Adrenal gland (tissue), 5 donors: Measurements from ENCODE around the gene MPG.

Experiments used
- POLR2A ChIP-seq, 2 donors: fragments of 450-650 bp; IDR thresholded peaks; one replicate each; pipeline ENCODE4 v1.6.1; 2017; ENCODE audit warnings: antibody characterized with exemption in 2 of 2, mild to moderate bottlenecking in 2 of 2, moderate library complexity in 1 of 2
- TF ChIP-seq, protein P1 (sequence below), 6 experiments: fragments of 450-650 bp in 4 of 6; fragments of 200-600 bp in 2 of 6; sonication (generic) in 1 of 6; IDR thresholded peaks; 1 replicate in 5 of 6; 2 replicates in 1 of 6; pipeline versions ENCODE4 v1.5.1 to v1.8.0; 2016 to 2021; ENCODE audit warnings: antibody characterized with exemption in 6 of 6, mild to moderate bottlenecking in 2 of 6, moderate library complexity in 1 of 6
- donor health status: DM: no; HTN: no; CAD: no.

DNA sequence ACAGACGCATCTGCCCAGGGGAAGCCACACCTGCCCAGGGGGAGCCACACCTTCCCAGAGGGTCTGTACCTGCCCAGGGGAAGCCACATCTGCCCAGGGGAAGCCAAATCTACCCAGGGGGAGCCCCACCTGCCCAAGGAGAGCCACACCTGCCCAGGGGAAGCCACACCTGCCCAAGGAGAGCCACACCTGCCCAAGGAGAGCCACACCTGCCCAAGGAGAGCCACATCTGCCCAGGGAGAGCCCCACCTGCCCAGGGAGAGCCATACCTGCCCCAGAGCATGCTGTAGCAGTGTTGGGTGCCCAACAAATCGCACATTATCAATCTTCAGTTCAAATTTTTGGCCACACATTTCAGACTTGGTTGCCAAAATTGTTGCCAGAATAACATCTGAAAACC, 40.8 kb downstream of the MPG start:
- TF ChIP-seq, protein P1, sequence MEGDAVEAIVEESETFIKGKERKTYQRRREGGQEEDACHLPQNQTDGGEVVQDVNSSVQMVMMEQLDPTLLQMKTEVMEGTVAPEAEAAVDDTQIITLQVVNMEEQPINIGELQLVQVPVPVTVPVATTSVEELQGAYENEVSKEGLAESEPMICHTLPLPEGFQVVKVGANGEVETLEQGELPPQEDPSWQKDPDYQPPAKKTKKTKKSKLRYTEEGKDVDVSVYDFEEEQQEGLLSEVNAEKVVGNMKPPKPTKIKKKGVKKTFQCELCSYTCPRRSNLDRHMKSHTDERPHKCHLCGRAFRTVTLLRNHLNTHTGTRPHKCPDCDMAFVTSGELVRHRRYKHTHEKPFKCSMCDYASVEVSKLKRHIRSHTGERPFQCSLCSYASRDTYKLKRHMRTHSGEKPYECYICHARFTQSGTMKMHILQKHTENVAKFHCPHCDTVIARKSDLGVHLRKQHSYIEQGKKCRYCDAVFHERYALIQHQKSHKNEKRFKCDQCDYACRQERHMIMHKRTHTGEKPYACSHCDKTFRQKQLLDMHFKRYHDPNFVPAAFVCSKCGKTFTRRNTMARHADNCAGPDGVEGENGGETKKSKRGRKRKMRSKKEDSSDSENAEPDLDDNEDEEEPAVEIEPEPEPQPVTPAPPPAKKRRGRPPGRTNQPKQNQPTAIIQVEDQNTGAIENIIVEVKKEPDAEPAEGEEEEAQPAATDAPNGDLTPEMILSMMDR (IDR thresholded peaks at IDR 0.05): no peak
- TF ChIP-seq POLR2A (IDR thresholded peaks at IDR 0.05): no peak
